Pancreas (tissue), 10 donors: ENCODE data around the gene CPO. TPM values are rescaled to one million over a fixed set of nuclear protein-coding genes. Genes with fewer than 3 reads are reported as not detected.

Experiments used
- ATAC-seq, 4 donors: fragments of 200-7000 bp; cut with Tn5 transposase; one replicate each; pipeline versions ENCODE4 v1.8.0 to v1.9.1; 2020; ENCODE audit warnings: mild to moderate bottlenecking in 4 of 4, moderate library complexity in 4 of 4
- DNase-seq, 6 donors: peaks; one replicate each; pipeline ENCODE4 v3.0.0-alpha.2; 2020
- FAIRE-seq: peaks from 2 replicates; lab custom pipeline; 2012; peaks lifted over from hg19 to GRCh38; lab: Jason Lieb, UNC
- H3K27ac ChIP-seq, 4 donors: fragments of 200-600 bp; sonication (generic); 1 replicate in 3 of 4; 2 replicates in 1 of 4; pipeline versions ENCODE4 v1.5.0 to v1.8.0; 2020
- H3K27me3 ChIP-seq, 4 donors: fragments of 200-600 bp; one replicate each; pipeline ENCODE4 v1.8.0; 2021
- H3K36me3 ChIP-seq, 3 donors: fragments of 200-600 bp; sonication (generic) in 1 of 3; one replicate each; pipeline versions ENCODE4 v1.5.0 to v1.8.0; 2020 to 2021
- H3K4me1 ChIP-seq, 3 donors: fragments of 200-600 bp; one replicate each; pipeline ENCODE4 v1.8.0; 2021
- H3K4me3 ChIP-seq, 4 donors: fragments of 200-600 bp; sonication (generic) in 2 of 4; one replicate each; pipeline versions ENCODE4 v1.5.0 to v1.8.0; 2020 to 2021
- H3K9me3 ChIP-seq, 4 donors: fragments of 200-600 bp; one replicate each; pipeline ENCODE4 v1.8.0; 2021
- CTCF ChIP-seq, 4 donors: fragments of 200-600 bp; sonication (generic) in 3 of 4; IDR thresholded peaks; one replicate each; pipeline versions ENCODE4 v1.5.0 to v1.8.0; 2021; ENCODE audit warnings: antibody characterized with exemption in 4 of 4
- WGBS, 2 donors: extraction: QIAGEN DNeasy Blood & Tissue Kit; methylation state at CpG; one replicate each; pipeline ENCODE4 v1.1.7; 2013; 5-methylcytosine and 5-hydroxymethylcytosine counted together
- intact Hi-C, 3 donors: fragments of 100-400 bp; cut with DNase I; formaldehyde crosslinking; loops; one replicate each; pipeline versions ENCODE4 v1.11.1 to v1.14.2; 2022
- polyA plus RNA-seq, 2 donors: library from polyadenylated mRNA; stranded (reverse); fragments of 200-250 nt; gene quantifications; one replicate each; pipeline ENCODE4 v1.2.3, GENCODE V29; 2013
- total RNA-seq, 6 donors: library from RNA; stranded (reverse); fragmentation: NEBNext Ultra II Directional in 4 of 6; extraction: Animal tissue kit (Norgen Biotek cat#: 25700) in 4 of 6; gene quantifications; one replicate each; pipeline versions ENCODE4 v1.2.1 to v1.2.4, GENCODE V29; 2021 to 2023
- donor health status: healthy with polysubstance abuse.
- donor health status: DM: no; HTN: no; CAD: no; lungs with moderate emphysema.
- donor health status: DM: no; HTN: no; CAD: no.
- donor health status: control.
- donor health status: control.
- donor health status: Bipolar disorder and iron deficiency.
- donor health status: DM: yes; HTN: yes; CAD: no.
- donor health status: DM: no; HTN: no; CAD: no.
- donor health status: DM: no; HTN: no; CAD: no.
- donor health status: DM: yes; HTN: yes; CAD: no.

The CPO gene
- total and polyA plus RNA-seq, 8 donors, result 0.12 to 1.3 (median 0.16) TPM; not detected in 1

- ATAC-seq (no peak), DNase-seq (no peak), FAIRE-seq (no peak)
- WGBS, 2 donors, result 46 to 58% methylated on average over 1 of the region's 1 CpG
- no peaks in the 10 kb centered on the region for H3K36me3 ChIP-seq
- H3K9me3 ChIP-seq, result no peaks in the 10 kb centered on the region
- intact Hi-C loops, result no loop called here
- no peak overlapping the region for H3K27ac ChIP-seq
- no peak for TF ChIP-seq CTCF (IDR thresholded peaks at IDR 0.05)
- H3K4me1 ChIP-seq, result no peaks in the 10 kb centered on the region
- H3K4me3 ChIP-seq, result no peak overlapping the region
- H3K27me3 ChIP-seq, result no peaks in the 10 kb centered on the region
These were observed 49.6 kb downstream of the CPO start for GRCh38 chr2:206988884-206989283.

GRCh38 chr2:206989311-206989710 lies 50.0 kb downstream of the CPO start:
- H3K36me3 ChIP-seq, result no peaks in the 10 kb centered on the region
- intact Hi-C loops, result no loop called here
- peak; percentile 70 to 92 (median 88) for ATAC-seq
- H3K4me1 ChIP-seq, result no peaks in the 10 kb centered on the region
- H3K27ac ChIP-seq, result no peak overlapping the region
- H3K9me3 ChIP-seq, result no peaks in the 10 kb centered on the region
- 18 to 27% methylated on average over 6 of the region's 6 CpGs for WGBS, 2 donors
- no peak overlapping the region for H3K4me3 ChIP-seq
- TF ChIP-seq CTCF (IDR thresholded peaks at IDR 0.05), result peak; percentile 45 to 69 (median 54)
- H3K27me3 ChIP-seq, result no peaks in the 10 kb centered on the region
- peak; percentile 6 to 65 (median 28) for DNase-seq
- no peak for FAIRE-seq

- Histone ChIP-seq H3K27ac (no peak overlapping the region), H3K36me3 (no peaks in the 10 kb centered on the region), H3K27me3 (no peaks in the 10 kb centered on the region), H3K4me3 (no peak overlapping the region), H3K9me3 (no peaks in the 10 kb centered on the region), H3K4me1 (no peaks in the 10 kb centered on the region)
- no peak for TF ChIP-seq CTCF (IDR thresholded peaks at IDR 0.05)
- intact Hi-C loops, result no loop called here
- FAIRE-seq (no peak), DNase-seq (no peak), ATAC-seq (no peak)
- 35 to 44% methylated on average over 4 of the region's 4 CpGs for WGBS, 2 donors
These were observed 51.0 kb downstream of the CPO start for GRCh38 chr2:206990360-206990759.

- no peak overlapping the region for H3K4me3 ChIP-seq
- H3K36me3 ChIP-seq, result no peaks in the 10 kb centered on the region
- WGBS, 2 donors, result 78 to 88% methylated on average over 2 of the region's 2 CpGs
- intact Hi-C loops, result no loop called here
- H3K9me3 ChIP-seq, result no peaks in the 10 kb centered on the region
- FAIRE-seq (no peak), DNase-seq (no peak), ATAC-seq (no peak)
- H3K27me3 ChIP-seq, result no peaks in the 10 kb centered on the region
- H3K27ac ChIP-seq, result no peak overlapping the region
- no peak for TF ChIP-seq CTCF (IDR thresholded peaks at IDR 0.05)
- no peaks in the 10 kb centered on the region for H3K4me1 ChIP-seq
These were observed 51.8 kb downstream of the CPO start for GRCh38 chr2:206991070-206991469.

- WGBS, 2 donors, result 48 to 58% methylated on average over 2 of the region's 2 CpGs
- DNase-seq (no peak), ATAC-seq (no peak), FAIRE-seq (no peak)
- no peaks in the 10 kb centered on the region for H3K36me3 ChIP-seq
- H3K27ac ChIP-seq, result no peak overlapping the region
- no peaks in the 10 kb centered on the region for H3K4me1 ChIP-seq
- H3K9me3 ChIP-seq, result no peaks in the 10 kb centered on the region
- TF ChIP-seq CTCF (IDR thresholded peaks at IDR 0.05), result no peak
- intact Hi-C loops, result no loop called here
- H3K27me3 ChIP-seq, result no peaks in the 10 kb centered on the region
- no peak overlapping the region for H3K4me3 ChIP-seq
These were observed 54.1 kb downstream of the CPO start for GRCh38 chr2:206993396-206993911.
